CMK (cell line): ENCODE data around the gene MAP7.
"Not testable (repeated sequence)": the region's sequence is repeated elsewhere in the genome, so short reads cannot be mapped to it uniquely, and the experiment has no call there.

Source experiments
- DNase-seq: peaks from one replicate; pipeline ENCODE4 v3.0.0-alpha.2; 2010; ENCODE audit warnings: low read depth

Gene MAP7

DNA sequence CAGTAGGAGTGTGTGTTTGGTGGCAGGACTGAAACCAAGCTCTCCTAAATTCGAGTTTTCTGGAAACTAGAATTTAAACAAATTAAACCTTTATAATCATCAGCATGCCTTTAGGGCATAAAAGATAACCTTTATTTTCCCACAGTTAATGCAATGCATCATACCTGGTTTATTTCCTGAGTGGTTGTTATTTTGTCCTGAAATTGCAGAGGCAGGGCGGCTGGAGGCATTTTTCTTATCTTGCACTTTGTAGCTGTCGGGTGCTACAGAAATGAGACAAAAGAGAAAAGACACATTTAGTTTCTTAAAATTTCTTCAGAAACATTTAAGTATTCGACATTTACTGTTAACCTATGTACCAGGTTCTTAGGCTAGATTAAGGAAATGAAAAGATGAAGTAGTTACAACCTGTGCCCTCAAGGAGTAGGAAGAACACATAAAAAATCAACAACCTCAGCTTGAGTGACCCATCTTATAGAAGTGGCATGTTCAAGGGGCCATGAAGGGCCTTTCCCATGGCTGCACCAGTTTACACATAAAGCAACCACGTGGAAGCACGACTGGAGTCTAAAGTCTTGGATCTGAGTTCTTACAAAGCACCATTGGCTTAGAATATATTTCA, 128.6 kb downstream of the MAP7 start:
- no peak for DNase-seq

- DNase-seq, result no peak
Measured at GRCh38 chr6:136420853-136421252, 129.4 kb downstream of the MAP7 start.

- no peak for DNase-seq
Measured at GRCh38 chr6:136415351-136416007, 134.7 kb downstream of the MAP7 start.

DNA sequence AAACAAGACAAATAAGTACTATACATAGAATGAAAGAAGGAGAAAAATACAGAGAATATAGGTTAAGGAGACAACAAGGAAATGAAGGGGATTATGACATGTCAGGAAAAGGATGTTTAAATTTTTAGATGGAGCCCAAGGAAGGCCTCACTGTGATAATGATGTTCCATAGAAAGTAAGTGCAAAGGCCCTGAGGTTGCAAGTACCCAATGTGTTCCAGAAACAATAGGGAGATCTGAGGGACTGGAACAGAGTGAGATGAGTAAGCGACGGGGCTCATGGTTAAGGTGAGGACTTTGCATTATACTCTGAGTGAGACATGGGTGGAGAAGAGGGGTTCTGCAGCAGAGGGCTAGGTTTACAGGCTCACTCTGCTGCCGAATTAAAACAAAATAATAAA, 137.8 kb downstream of the MAP7 start:
- DNase-seq, result no peak

GRCh38 chr6:136411453-136412354, 138.5 kb downstream of the MAP7 start:
- no peak for DNase-seq

- DNase-seq, result no peak
Measured at GRCh38 chr6:136411025-136411325, 139.2 kb downstream of the MAP7 start.

- DNase-seq, result no peak
Measured at GRCh38 chr6:136410201-136411024, 139.8 kb downstream of the MAP7 start.

DNA sequence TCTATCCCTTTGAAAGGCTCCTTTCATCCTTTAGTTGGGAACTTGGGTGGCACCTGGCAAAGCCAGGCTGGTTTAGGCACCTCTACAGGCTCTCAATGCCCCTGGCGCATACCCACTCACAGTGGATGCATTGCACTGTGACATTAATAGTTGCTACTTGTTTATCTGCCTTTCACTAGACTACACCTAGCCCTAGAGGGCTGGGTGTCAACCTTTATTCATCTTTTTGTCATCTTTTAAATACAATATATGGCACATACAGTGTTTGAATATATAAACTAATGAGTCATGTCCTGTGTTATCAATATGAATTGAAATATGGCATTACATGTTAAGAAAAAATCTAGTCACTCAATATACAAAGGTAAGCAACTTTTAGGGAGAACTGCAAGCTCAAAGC, 140.6 kb downstream of the MAP7 start:
- DNase-seq, result no peak

- no peak for DNase-seq
Measured at GRCh38 chr6:136408204-136408603, 142.0 kb downstream of the MAP7 start.

DNA sequence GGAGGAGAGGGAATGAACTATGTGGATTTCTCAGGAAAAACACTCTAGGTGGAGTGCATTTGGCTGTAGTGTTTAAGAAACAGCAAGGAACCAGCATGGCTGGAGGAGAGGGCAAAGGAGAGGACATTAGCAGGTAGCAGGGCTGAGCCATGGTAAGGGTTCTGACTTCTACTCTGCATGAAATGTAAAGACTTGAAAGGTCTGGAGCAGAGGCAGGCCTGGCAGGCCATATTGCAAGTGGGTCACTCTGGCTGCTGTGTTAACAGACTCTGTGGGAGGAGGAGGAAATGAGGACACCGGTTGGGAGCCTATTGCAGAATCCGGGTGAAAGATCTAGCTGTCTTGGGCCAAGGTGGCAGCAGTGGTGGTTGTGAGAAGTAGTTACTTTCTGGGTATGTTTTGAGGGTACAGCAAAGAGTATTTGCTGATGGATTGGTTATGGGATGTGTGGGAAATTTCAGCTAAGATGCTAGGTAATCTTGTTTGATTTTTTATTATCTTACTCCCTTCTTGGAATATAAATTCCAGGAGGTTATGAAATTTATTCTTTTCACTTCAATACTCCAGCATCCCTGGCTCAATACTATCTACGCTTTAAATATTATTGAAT, 144.7 kb downstream of the MAP7 start:
- DNase-seq, result no peak

GRCh38 chr6:136404627-136405419, 145.4 kb downstream of the MAP7 start:
- no peak for DNase-seq

DNA sequence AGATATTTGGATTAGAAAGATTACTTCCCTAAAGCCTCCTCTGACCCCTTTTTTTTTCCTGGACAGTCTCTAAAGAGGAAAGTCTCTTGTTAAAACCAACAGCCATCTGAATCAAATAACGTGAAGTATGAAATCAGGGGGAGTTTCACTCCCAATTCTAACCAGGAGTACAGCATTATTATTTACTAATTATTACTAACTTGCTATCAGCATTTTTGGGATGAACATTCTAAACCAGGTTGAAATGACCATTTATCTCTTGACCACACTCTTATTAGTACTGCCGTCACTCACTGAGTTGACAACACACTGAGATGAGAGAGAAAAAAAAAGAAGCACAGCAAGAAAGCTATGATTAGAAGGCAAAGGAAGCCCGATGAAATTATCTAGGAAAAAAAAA, 146.2 kb downstream of the MAP7 start:
- no peak for DNase-seq

GRCh38 chr6:136403110-136403980, 146.9 kb downstream of the MAP7 start:
- DNase-seq, result no peak

GRCh38 chr6:136401749-136402148, 148.5 kb downstream of the MAP7 start:
- no peak for DNase-seq

DNA sequence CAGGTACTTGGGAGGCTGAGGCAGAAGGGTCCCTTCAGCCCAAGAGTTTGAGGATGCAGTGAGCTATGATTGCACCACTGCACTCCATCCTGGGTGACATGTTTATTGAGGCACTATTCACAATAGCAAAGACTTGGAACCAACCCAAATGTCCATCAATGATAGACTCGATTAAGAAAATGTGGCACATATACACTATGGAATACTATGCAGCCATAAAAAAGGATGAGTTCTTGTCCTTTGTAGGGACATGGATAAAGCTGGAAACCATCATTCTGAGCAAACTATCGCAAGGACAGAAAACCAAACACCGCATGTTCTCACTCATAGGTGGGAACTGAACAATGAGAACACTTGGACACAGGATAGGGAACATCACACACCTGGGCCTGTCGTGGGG, 149.0 kb downstream of the MAP7 start:
- not testable (repeated sequence) for DNase-seq

DNA sequence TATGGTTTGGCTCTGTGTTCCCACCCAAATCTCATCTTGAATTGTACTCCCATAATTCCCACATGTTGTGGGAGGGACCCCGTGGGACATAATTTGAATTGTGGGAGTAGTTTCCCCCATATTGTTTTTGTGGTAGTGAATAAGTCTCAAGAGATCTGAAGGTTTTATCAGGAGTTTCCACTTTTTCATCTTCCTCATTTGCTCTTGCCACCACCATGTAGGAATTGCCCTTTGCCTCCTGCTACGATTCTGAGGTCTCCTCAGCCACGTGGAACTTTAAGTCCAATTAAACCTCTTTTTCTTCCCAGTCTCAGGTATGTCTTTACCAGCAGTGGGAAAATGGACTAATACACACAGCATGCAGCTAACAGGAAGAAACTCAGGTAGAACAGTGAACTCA, 151.8 kb downstream of the MAP7 start:
- DNase-seq, result no peak

GRCh38 chr6:136396908-136397307, 153.3 kb downstream of the MAP7 start:
- no peak for DNase-seq

DNA sequence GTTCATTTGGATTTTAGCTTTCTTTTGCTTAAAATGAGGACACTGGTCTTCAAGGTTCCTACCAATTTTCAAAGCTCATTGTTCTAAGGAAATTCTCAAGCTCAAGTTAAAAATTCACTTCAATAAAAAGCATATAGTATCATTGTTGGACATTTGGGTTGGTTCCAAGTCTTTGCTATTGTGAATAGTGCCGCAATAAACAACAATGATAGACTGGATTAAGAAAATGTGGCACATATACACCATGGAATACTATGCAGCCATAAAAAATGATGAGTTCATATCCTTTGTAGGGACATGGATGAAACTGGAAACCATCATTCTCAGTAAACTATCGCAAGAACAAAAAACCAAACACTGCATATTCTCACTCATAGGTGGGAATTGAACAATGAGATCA, 159.3 kb downstream of the MAP7 start:
- DNase-seq, result not testable (repeated sequence)

DNA sequence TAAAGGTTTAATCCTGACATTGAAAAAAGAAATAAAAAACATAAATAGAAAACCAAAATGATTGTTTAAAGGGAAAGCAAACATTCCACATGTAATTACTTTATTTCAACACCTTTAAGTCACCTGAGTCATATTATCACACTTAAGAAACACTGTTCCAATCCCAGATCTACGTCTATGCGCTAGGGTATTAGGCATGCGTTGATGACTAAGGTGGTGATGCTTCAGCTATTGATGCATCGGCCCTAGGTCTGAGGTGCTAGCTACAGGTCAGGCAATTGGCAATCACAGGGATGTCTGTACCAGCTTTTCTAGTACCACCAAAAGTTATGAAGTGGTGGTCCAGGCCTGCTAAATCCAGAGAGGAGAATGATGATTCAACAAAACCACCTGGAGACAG, 162.9 kb downstream of the MAP7 start:
- DNase-seq, result no peak

GRCh38 chr6:136383268-136383937, 166.8 kb downstream of the MAP7 start:
- no peak for DNase-seq
